ENCODE measurements around the gene TM9SF3.

TM9SF3 gene

DNA sequence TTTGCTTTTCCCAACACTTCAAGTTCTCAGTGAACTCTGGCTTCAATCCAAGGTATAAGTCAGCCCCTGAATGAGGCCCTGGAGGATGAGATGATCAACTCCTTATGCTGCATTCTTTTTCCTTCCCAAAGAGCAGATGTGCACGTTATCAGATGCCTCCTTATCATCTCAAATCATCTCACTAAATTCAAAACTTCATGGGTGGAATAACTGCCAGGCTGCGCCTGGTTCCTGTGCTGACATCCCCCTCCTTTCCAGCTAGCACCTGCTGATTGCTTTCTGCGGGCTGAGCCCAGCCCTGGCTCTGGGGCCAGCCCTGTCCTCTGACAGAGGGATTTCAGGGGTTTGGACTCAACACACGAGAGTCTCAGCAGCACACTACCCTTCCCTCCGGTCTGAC lies 118.0 kb downstream of the TM9SF3 start:
- DNase-seq (ENCODE audit: low read depth), result no peak

All from EH (cell line).